Cardiac fibroblast (primary cell): ENCODE data around the gene TPM3.
A peak's percentile ranks its signal among the peaks of the same experiment; 100 is the strongest.

Experiments
- DNase-seq, 2 donors: peaks; one replicate each; pipeline versions ENCODE4 v3.0.0 to v3.0.0-alpha.2; 2010; ENCODE audit warnings: low read depth in 2 of 2
- H3K4me3 ChIP-seq, 2 donors: replicated peaks in 1 of 2; 1 replicate in 1 of 2; 2 replicates in 1 of 2; pipeline ENCODE4 v1.5.1; 2011; ENCODE audit warnings: low read depth in 2 of 2, low read length in 2 of 2, mild to moderate bottlenecking in 2 of 2, moderate library complexity in 1 of 2
- CTCF ChIP-seq: IDR thresholded peaks from one replicate; pipeline ENCODE4 v1.5.1; 2011; ENCODE audit warnings: low read depth, mild to moderate bottlenecking, low read length, inconsistent platforms

TPM3 gene

GRCh38 chr1:154179946-154180687 is 11.8 kb downstream of the TPM3 start:
- H3K4me3 ChIP-seq = peak overlapping the region in 1 of 2 donors; percentile 22
- no peak for DNase-seq

GRCh38 chr1:154178911-154179811 is 12.7 kb downstream of the TPM3 start:
- peak; percentile 29 to 44 for DNase-seq
- TF ChIP-seq CTCF = no peak
- H3K4me3 ChIP-seq = peak overlapping the region in 1 of 2 donors; percentile 11

More at GRCh38 chr1:154179946-154180687, 11.8 kb downstream of the TPM3 start:
- TF ChIP-seq CTCF = no peak

GRCh38 chr1:154178013-154178412 is 13.9 kb downstream of the TPM3 start:
- TF ChIP-seq CTCF = no peak
- DNase-seq = peak in 1 of 2 donors; percentile 46
- H3K4me3 ChIP-seq = no peak overlapping the region

- DNase-seq = peak; percentile 83 to 88
- TF ChIP-seq CTCF = no peak
- H3K4me3 ChIP-seq = no peak overlapping the region
These were observed 15.6 kb downstream of the TPM3 start for GRCh38 chr1:154176337-154176736.

GRCh38 chr1:154174654-154175053 is 17.2 kb downstream of the TPM3 start:
- H3K4me3 ChIP-seq = no peak overlapping the region
- no peak for DNase-seq
- TF ChIP-seq CTCF = no peak

- no peak overlapping the region for H3K4me3 ChIP-seq
- DNase-seq = no peak
- no peak for TF ChIP-seq CTCF
These were observed 20.0 kb downstream of the TPM3 start for GRCh38 chr1:154171880-154172279.
